Measurements from ENCODE around the gene ZDHHC20. TPM values are rescaled to one million over a fixed set of nuclear protein-coding genes. Genes with fewer than 3 reads are reported as not detected.

Gene ZDHHC20
- total RNA-seq, 2 experiments from 2014 or later: 39.6 to 60.1 TPM

- intact Hi-C loops (cut with micrococcal nuclease; ENCODE audit: unreplicated experiment): no loop called here
- Histone ChIP-seq H3K79me2 (ENCODE audit: insufficient read depth, low read depth, low read length) (no peaks in the 10 kb centered on the region), H3K9me2 (ENCODE audit: insufficient read depth, low read length) (no peaks in the 10 kb centered on the region), H3K27ac (ENCODE audit: low read depth, low read length, poor library complexity, severe bottlenecking) (no peak overlapping the region), H4K20me1 (ENCODE audit: insufficient read depth, low read length) (no peaks in the 10 kb centered on the region), H3K9me3 (ENCODE audit: low read length) (no peaks in the 10 kb centered on the region), H3K4me1 (ENCODE audit: insufficient read depth, low read length, poor library complexity, severe bottlenecking) (no peaks in the 10 kb centered on the region), H2AFZ (ENCODE audit: low read length) (no peak overlapping the region), H3K4me3 (ENCODE audit: low read depth, low read length, poor library complexity, severe bottlenecking) (no peak overlapping the region), H3K36me3 (ENCODE audit: insufficient read depth, low read length) (no peaks in the 10 kb centered on the region), H3K4me2 (ENCODE audit: low read length) (no peak overlapping the region)
- TF ChIP-seq CTCF (conservative IDR thresholded peaks at IDR 0.05; ENCODE audit: low read length): no peak
- TF ChIP-seq EZH2phosphoT487 (IDR thresholded peaks at IDR 0.05; ENCODE audit: borderline replicate concordance, low read depth, low read length): no peak
- no TSS peak for BruUV-seq (replicated peaks)
- ChIA-PET POLR2A (no interaction called here), CTCF (ENCODE audit: unreplicated experiment) (no interaction called here)
- no peak for DNase-seq (ENCODE audit: low spot score)
Observed at GRCh38 chr13:21336609-21337349, 122.3 kb downstream of the ZDHHC20 start.

- no peak overlapping the region for H3K4me2 ChIP-seq (ENCODE audit: low read length)
- ChIA-PET POLR2A (no interaction called here), CTCF (ENCODE audit: unreplicated experiment) (no interaction called here)
- H3K36me3 ChIP-seq (ENCODE audit: insufficient read depth, low read length): no peaks in the 10 kb centered on the region
- H3K9me3 ChIP-seq (ENCODE audit: low read length): no peaks in the 10 kb centered on the region
- no peaks in the 10 kb centered on the region for H3K4me1 ChIP-seq (ENCODE audit: insufficient read depth, low read length, poor library complexity, severe bottlenecking)
- H3K79me2 ChIP-seq (ENCODE audit: insufficient read depth, low read depth, low read length): no peaks in the 10 kb centered on the region
- no peak overlapping the region for H2AFZ ChIP-seq (ENCODE audit: low read length)
- H3K4me3 ChIP-seq (ENCODE audit: low read depth, low read length, poor library complexity, severe bottlenecking): no peak overlapping the region
- TF ChIP-seq EZH2phosphoT487 (IDR thresholded peaks at IDR 0.05; ENCODE audit: borderline replicate concordance, low read depth, low read length) (no peak), CTCF (conservative IDR thresholded peaks at IDR 0.05; ENCODE audit: low read length) (no peak)
- intact Hi-C loops (cut with micrococcal nuclease; ENCODE audit: unreplicated experiment): no loop called here
- no peak overlapping the region for H3K27ac ChIP-seq (ENCODE audit: low read depth, low read length, poor library complexity, severe bottlenecking)
- no TSS peak for BruUV-seq (replicated peaks)
- H3K9me2 ChIP-seq (ENCODE audit: insufficient read depth, low read length): no peaks in the 10 kb centered on the region
- DNase-seq (ENCODE audit: low spot score): no peak
- H4K20me1 ChIP-seq (ENCODE audit: insufficient read depth, low read length): no peaks in the 10 kb centered on the region
Observed at GRCh38 chr13:21333186-21333585, 125.9 kb downstream of the ZDHHC20 start.

- Histone ChIP-seq H3K4me2 (ENCODE audit: low read length) (no peak overlapping the region), H3K4me3 (ENCODE audit: low read depth, low read length, poor library complexity, severe bottlenecking) (no peak overlapping the region), H3K27ac (ENCODE audit: low read depth, low read length, poor library complexity, severe bottlenecking) (no peak overlapping the region), H4K20me1 (ENCODE audit: insufficient read depth, low read length) (no peaks in the 10 kb centered on the region), H2AFZ (ENCODE audit: low read length) (no peak overlapping the region), H3K36me3 (ENCODE audit: insufficient read depth, low read length) (no peaks in the 10 kb centered on the region), H3K9me3 (ENCODE audit: low read length) (no peaks in the 10 kb centered on the region), H3K79me2 (ENCODE audit: insufficient read depth, low read depth, low read length) (no peaks in the 10 kb centered on the region), H3K9me2 (ENCODE audit: insufficient read depth, low read length) (no peaks in the 10 kb centered on the region), H3K4me1 (ENCODE audit: insufficient read depth, low read length, poor library complexity, severe bottlenecking) (no peaks in the 10 kb centered on the region)
- ChIA-PET CTCF (ENCODE audit: unreplicated experiment) (no interaction called here), POLR2A (no interaction called here)
- BruUV-seq (replicated peaks): no TSS peak
- TF ChIP-seq CTCF (conservative IDR thresholded peaks at IDR 0.05; ENCODE audit: low read length): no peak
- no peak for TF ChIP-seq EZH2phosphoT487 (IDR thresholded peaks at IDR 0.05; ENCODE audit: borderline replicate concordance, low read depth, low read length)
- no peak for DNase-seq (ENCODE audit: low spot score)
- intact Hi-C loops (cut with micrococcal nuclease; ENCODE audit: unreplicated experiment): no loop called here
Observed at GRCh38 chr13:21330126-21330861, 128.8 kb downstream of the ZDHHC20 start.
